Stimulated activated naive CD8-positive, alpha-beta T cell treated with anti-CD3 and anti-CD28 coated beads, Interleukin-15, amount 100 ng/mL, for 72 hours (primary cell): ENCODE data around the gene CCNE1.
A peak's percentile ranks its signal among the peaks of the same experiment; 100 is the strongest.
"Not testable (repeated sequence)": the region's sequence is repeated elsewhere in the genome, so short reads cannot be mapped to it uniquely, and the experiment has no call there.

Source experiments
- ATAC-seq: fragments of 150-1000 bp; cut with Tn5 transposase; 2 replicates; pipeline ENCODE4 v1.10.0; 2021; ENCODE audit warnings: mild to moderate bottlenecking, moderate library complexity
- DNase-seq, 2 donors: peaks; one replicate each; pipeline ENCODE4 v3.0.0; 2021 to 2022
- H3K27ac Mint-ChIP-seq, 2 donors: one replicate each; pipeline ENCODE4 v1.8.0; 2022; ENCODE audit warnings: mild to moderate bottlenecking in 2 of 2, mixed read lengths in 2 of 2, moderate library complexity in 2 of 2
- H3K27me3 Mint-ChIP-seq: one replicate; pipeline ENCODE4 v1.8.0; 2022; ENCODE audit warnings: mixed read lengths
- H3K4me1 Mint-ChIP-seq: one replicate; pipeline ENCODE4 v1.8.0; 2022; ENCODE audit warnings: mild to moderate bottlenecking, mixed read lengths
- H3K4me3 Mint-ChIP-seq, 2 donors: one replicate each; pipeline ENCODE4 v1.8.0; 2022; ENCODE audit warnings: mild to moderate bottlenecking in 2 of 2, mixed read lengths in 2 of 2, moderate library complexity in 1 of 2
- H3K9me3 Mint-ChIP-seq, 2 donors: one replicate each; pipeline ENCODE4 v1.8.0; 2022; ENCODE audit warnings: mixed read lengths in 2 of 2

CCNE1 gene

DNA sequence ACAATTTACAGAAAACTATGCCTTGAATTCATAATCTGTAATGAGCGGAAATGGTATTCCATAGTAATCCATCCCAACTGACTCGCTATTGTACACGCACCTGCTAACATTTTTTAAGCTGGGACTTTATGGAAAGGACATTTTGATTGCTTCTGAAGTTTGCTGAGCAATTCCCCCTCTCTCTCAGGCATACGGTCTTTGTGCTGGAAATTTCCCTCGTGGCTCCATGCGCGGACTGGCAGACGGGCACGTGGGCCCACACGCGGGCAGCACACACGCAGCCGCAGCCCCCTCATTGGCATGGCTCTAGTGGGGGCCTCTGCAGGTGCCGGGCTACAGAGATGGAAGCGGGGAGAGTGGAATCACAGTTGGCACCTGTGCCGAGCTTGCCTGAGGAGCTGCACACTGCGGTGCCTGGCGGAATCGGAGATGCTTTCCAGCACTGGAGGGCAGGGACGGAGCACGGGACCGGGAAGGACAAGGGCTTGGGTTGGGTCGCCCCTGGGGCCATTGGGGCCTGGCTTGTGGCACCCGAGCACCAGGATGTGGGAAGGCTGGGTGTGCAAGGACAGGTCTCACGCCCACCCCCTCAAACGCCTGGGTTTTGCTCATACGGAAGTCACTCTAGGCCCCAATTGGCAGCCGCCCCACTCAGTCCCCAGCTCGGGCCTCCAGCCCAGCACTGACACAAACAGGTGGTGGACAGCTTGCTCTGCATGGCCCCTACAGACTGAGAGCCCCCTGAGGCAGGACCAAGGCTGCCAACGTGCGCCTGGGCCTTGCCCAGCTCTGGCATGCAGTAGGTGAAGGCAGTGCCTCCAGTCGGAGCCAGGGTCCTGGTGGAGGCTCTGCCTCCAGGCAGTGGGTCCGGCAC, 30.2 kb upstream of the CCNE1 start:
- Mint-ChIP-seq H3K4me3 (no peak overlapping the region), H3K27ac (peak overlapping the region; percentile 55 to 64), H3K4me1 (peaks cover 11% of the 10 kb centered on the region), H3K27me3 (no peaks in the 10 kb centered on the region), H3K9me3 (no peaks in the 10 kb centered on the region)
- DNase-seq, result no peak
- no peak for ATAC-seq

DNA sequence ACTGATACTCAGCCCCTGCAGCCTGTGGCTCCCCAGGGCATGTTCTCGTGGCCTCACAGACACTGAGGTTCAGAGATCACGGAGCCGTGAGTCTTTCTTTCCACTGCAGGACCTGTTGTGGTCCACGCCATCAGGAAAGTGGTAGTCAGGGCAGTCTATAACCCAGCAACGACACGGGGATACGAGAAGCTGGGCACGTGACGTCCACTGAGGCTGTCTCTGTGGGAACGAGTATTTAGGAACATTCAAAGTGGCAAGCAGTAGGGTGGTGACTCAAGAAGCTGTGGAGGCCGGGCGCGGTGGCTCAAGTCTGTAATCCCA, 29.6 kb upstream of the CCNE1 start:
- H3K27ac Mint-ChIP-seq, result no peak overlapping the region
- H3K9me3 Mint-ChIP-seq, result no peaks in the 10 kb centered on the region
- peaks cover 11% of the 10 kb centered on the region for H3K4me1 Mint-ChIP-seq
- H3K4me3 Mint-ChIP-seq, result no peak overlapping the region
- ATAC-seq, result no peak
- H3K27me3 Mint-ChIP-seq, result no peaks in the 10 kb centered on the region
- no peak for DNase-seq

DNA sequence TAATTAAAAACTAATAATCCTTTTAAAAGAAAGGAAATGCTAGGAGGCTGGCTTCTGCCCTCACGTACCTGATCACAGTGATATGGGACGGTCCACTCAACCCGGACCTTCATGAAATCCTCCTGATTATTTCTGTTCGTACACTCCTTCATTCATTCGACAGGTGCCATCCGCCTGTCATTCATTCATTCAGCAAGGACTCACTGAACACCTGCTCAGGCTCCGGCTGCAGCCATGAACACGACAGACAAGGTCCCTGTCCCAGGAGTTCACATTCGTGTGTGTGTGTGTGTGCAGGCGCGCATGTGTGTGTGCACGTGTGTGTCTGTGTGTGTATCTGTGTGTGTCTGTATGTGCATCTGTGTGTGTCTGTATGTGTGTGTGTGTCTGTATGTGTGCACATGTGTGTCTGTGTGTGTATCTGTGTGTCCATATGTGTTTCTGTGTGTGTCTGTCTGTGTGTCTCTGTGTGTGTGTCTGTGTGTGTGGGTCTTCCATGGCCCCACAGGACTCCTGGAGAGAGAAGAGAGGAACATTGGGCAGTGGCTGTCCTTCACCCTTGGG, 28.1 kb upstream of the CCNE1 start:
- peak overlapping the region in 1 of 2 donors; percentile 5 for H3K27ac Mint-ChIP-seq
- DNase-seq (no peak), ATAC-seq (no peak)
- H3K4me1 Mint-ChIP-seq, result peaks cover 11% of the 10 kb centered on the region
- no peak overlapping the region for H3K4me3 Mint-ChIP-seq
- H3K27me3 Mint-ChIP-seq, result no peaks in the 10 kb centered on the region
- no peaks in the 10 kb centered on the region for H3K9me3 Mint-ChIP-seq

DNA sequence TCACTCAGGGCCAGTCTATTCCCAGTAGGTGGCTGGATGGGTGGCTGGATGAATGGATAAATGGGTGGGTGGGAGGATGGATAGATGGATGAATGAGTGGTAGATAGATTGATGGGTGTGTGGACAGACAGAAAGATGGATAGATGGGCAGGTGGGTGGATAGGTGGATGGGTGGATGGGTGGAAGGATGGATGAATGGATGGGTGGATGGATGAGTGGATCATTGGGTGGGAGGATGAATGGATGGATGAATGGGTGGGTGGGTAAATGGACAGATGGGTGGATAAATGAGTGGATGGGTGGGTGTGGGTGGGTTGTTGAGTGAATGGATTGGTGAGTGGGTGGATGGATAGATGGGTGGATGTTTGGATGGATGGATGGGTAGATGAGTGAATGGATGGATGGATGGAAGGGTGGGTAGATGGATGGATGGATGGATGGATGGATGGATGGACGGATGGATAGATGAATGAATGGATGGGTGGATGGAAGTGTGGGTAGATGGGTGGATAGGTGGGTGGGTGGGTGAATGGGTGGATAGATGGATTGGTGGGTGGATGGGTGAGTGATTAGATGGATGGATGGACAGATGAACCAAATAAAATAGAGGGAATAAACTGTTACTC, 27.1 kb upstream of the CCNE1 start:
- Mint-ChIP-seq H3K4me3 (no peak overlapping the region), H3K27ac (no peak overlapping the region), H3K27me3 (no peaks in the 10 kb centered on the region), H3K4me1 (peaks cover 11% of the 10 kb centered on the region), H3K9me3 (no peaks in the 10 kb centered on the region)
- ATAC-seq, result no peak
- no peak for DNase-seq

DNA sequence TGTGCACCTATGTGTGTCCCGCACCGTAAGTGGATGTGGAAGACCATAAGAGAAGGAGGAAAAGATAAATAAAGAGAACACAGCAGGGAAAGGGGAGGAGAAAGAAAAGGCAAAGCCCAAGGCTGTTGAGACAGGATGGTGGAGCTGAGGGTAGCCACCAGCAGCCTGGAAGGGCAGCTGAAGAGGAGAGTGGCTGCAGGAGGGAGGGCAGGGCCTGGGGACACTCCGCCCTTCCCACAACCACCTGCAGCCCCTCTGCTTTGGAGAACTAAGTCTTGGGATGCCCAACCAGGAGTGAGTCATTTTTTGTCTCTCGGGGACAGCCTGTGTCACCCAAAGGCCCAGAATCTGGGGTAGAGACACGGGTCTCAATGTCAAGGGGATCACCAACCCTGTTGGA, 26.4 kb upstream of the CCNE1 start:
- Mint-ChIP-seq H3K27ac (no peak overlapping the region), H3K9me3 (no peaks in the 10 kb centered on the region), H3K4me1 (peaks cover 5% of the 10 kb centered on the region), H3K27me3 (no peaks in the 10 kb centered on the region), H3K4me3 (no peak overlapping the region)
- DNase-seq (no peak), ATAC-seq (no peak)

DNA sequence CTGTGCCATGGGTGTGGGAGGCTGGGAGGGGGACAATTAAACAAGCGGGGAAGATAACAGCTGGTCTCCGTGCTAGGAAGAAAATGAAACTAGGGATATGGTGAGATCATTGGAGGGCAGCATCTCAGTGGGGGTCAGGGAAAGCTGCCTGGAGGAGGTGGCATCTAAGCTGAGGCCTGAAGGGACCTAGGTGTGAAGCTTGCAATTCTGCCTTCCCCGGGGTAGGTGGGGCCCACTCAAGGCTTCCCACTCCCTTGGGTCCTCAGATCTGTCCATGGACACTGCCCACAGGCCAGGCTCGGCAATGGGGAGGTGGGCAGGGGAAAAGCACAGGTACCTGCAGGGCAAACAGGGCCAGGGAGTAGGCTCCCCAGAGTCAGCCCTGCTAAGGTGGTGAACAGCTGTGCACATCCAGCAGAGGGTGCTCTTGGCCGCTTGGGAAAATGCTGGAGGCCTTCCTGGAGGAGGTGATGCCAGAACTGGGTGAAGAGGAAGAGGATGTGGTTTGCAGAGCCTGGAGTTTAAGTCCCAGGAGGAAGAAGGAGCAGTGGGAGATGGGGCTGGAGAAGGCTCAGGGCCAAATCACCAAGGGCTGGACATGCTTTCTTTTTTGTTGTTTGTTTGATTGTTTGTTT, 25.7 kb upstream of the CCNE1 start:
- ATAC-seq, result peak; percentile 37
- H3K4me3 Mint-ChIP-seq, result no peak overlapping the region
- DNase-seq, result no peak
- H3K4me1 Mint-ChIP-seq, result peaks cover 5% of the 10 kb centered on the region
- H3K27me3 Mint-ChIP-seq, result no peaks in the 10 kb centered on the region
- H3K27ac Mint-ChIP-seq, result peak overlapping the region in 1 of 2 donors; percentile 21
- H3K9me3 Mint-ChIP-seq, result no peaks in the 10 kb centered on the region

DNA sequence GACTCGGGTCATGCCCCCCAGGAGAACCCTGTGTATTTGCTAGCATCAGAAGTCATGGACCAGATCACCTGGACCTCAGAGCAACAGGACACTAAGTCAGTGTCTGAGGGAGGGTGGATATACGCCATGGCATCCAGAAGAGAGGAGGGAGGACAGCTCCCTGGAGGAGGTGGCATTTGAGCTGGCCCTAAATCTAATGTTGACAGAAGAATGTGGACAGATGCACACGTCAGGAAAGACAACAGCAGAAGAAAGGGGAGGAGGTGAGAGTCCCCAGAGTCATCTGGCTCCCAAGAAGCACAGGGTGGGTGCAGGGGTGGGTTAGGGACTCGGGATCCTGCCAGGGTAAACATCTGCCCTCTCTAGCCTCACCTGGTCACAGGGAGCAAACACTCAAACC, 24.5 kb upstream of the CCNE1 start:
- H3K9me3 Mint-ChIP-seq, result no peaks in the 10 kb centered on the region
- ATAC-seq (no peak), DNase-seq (no peak)
- no peaks in the 10 kb centered on the region for H3K27me3 Mint-ChIP-seq
- peaks cover 5% of the 10 kb centered on the region for H3K4me1 Mint-ChIP-seq
- H3K27ac Mint-ChIP-seq, result no peak overlapping the region
- no peak overlapping the region for H3K4me3 Mint-ChIP-seq

DNA sequence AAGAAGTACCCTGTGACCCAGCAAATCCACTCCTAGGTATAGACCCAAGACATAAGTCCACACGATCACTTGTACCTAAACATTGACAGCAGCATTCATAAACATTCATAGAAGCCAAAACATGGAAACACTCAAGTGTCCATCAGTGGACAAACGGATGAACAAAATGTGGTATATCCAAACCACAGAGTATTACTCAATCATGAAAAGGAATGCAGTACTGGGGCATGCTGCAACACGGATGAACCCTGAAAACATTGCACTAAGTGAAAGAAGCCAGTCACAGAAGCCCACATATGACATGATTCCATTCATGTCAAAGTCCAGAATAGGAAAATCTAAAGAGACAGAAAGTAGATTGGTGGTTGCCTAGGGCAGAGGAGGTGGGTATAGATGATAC, 22.8 kb upstream of the CCNE1 start:
- no peak for DNase-seq
- Mint-ChIP-seq H3K9me3 (peaks cover 0 to 4% of the 10 kb centered on the region in 2 donors), H3K27me3 (no peaks in the 10 kb centered on the region), H3K4me1 (peaks cover 11% of the 10 kb centered on the region), H3K27ac (no peak overlapping the region), H3K4me3 (no peak overlapping the region)
- ATAC-seq, result no peak

DNA sequence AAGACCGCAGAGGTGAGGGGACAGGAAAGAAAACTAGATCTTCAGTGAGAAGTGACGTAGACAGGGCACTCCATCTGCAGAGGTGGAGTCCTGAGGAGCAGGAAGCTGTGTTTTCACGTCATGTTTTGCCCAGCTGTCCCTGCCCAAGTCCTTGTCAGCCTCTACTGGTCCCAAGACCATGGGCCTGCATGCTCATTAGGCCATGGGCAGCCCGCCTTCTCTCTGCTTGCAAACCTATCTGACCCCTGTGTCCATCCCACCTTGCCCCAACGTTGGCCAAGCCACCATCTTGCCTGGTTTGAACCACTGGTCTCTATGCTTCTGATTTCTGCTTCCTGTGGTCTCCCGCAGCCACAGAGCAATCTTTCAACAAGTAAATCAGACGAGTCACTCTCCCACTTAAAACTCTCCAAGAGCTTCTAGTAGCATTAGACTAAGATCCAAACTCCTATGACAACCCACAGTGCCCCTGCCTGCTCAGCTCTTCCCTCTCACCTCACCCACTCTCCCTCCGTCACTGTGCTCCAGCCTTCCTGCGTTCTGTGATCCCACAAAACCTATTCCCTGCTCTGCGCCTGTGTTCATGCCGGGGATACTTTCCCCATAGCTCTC, 18.6 kb upstream of the CCNE1 start:
- Mint-ChIP-seq H3K9me3 (peaks cover 0 to 4% of the 10 kb centered on the region in 2 donors), H3K27ac (peak overlapping the region in 1 of 2 donors; percentile 5), H3K4me1 (peaks cover 17% of the 10 kb centered on the region), H3K4me3 (no peak overlapping the region), H3K27me3 (no peaks in the 10 kb centered on the region)
- DNase-seq (no peak), ATAC-seq (no peak)

DNA sequence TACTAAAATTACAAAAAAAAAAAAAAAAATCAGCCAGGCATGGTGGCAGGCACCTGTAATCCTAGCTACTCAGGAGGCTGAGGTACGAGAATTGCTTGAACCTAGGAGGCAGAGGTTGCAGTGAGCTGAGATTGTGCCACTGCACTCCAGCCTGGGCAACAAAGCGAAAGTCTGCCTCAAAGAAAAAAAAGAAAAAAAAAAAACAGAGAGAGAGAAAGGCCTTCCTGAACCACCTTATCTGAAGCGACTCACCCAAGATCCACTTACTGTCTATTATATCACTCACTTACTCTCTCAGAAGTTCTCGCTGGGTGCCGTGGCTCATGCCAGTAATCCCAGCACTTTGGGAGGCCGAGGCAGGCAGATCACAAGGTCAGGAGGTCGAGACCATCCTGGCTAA, 17.3 kb upstream of the CCNE1 start:
- not testable (repeated sequence) for H3K4me3 Mint-ChIP-seq, H3K9me3 Mint-ChIP-seq, H3K27me3 Mint-ChIP-seq, H3K27ac Mint-ChIP-seq, ATAC-seq, DNase-seq
- peaks cover 17% of the 10 kb centered on the region for H3K4me1 Mint-ChIP-seq

DNA sequence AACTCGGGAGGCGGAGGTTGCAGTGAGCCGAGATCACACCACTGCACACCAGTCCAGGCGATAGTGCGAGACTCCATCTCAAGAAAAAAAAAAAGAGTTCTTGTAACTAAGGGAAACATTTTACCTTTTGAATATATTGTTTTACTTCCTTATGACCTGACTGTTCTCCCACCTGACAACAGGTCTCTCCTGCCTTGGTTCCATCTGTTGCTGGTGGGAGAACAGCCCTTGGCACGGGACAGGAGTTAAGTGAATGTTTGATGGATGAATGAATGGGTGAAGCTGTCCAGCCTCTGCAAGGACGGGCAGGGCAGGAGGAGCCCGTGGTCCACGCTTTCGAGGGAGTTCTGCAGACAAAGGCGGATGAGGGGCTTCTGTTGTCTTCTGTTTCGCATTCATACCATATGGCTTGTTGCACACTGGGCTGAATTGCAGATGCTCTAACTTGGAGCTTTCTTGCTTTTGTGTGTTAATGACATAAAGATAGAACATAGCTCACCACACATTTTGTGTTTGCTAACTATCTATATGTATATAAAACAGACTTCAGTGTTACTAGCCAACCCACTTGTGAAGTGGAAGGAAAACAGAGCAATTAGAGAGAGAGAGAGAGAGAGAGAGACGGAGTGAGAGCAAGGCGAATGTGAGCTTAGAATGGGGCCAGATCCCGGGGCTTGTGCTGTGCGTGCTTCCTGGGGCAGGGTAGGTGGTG, 16.2 kb upstream of the CCNE1 start:
- DNase-seq (no peak), ATAC-seq (no peak)
- Mint-ChIP-seq H3K27me3 (no peaks in the 10 kb centered on the region), H3K4me1 (peaks cover 17% of the 10 kb centered on the region), H3K4me3 (no peak overlapping the region), H3K9me3 (peaks cover 0 to 4% of the 10 kb centered on the region in 2 donors), H3K27ac (peak overlapping the region in 1 of 2 donors; percentile 61)

DNA sequence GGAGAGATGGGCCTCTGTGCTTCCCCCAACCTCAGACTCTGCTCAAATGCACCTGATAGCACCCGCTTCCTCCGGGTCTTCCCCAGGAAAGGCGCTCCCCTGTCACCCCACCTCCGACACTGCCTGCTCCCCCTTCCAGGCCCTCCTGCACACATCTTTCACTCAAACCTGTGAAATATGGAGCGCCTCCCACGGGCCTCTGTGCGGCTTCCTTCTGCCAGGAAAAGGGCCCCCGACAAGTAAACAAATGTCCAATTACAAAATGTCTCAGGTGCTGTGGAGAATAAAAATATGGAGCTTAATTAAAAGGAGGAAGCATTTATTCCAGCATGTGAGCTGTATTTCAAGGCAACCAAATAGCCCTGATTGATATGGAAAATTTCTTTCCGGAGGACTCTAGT, 15.6 kb upstream of the CCNE1 start:
- H3K4me3 Mint-ChIP-seq, result no peak overlapping the region

DNA sequence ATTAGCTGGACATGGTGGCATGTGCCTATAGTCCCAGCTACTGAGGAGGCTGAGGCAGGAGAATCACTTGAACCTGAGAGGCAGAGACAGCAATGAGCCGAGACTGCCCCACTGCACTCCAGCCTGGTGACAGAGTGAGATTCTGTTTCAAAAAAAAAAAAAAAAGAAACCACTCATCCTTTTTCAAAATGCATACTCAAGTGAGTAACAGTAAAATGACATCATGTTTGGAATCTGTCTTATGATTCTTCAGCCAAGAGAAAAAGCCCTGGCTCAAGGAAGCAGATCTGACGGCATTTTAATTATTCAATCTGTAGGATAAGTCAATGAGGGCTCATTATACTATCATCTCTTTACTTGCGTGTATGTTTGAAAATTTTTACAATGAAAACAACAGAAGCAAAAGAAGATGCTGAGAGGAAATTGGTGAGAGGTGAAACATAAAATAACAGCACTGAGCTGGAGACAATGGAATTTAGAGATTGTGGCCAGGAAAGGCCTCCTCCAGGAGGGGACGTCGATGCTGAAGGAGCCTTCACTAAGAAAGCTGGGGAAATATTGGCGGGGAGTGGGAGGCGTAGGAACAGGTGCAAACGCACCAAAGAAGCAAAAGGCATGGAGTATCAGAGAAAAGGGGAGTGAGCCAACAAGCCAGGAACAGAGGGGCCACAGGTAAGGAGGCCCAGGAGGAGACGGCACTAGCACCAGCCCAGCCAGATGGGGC, 12.9 kb upstream of the CCNE1 start:
- DNase-seq (no peak), ATAC-seq (no peak)
- Mint-ChIP-seq H3K4me1 (peaks cover 11% of the 10 kb centered on the region), H3K27ac (peak overlapping the region in 1 of 2 donors; percentile 83), H3K9me3 (no peaks in the 10 kb centered on the region), H3K27me3 (no peaks in the 10 kb centered on the region), H3K4me3 (no peak overlapping the region)

More for the DNA sequence above, 15.6 kb upstream of the CCNE1 start:
- peak overlapping the region in 1 of 2 donors; percentile 57 for H3K27ac Mint-ChIP-seq
- peaks cover 0 to 4% of the 10 kb centered on the region in 2 donors for H3K9me3 Mint-ChIP-seq
- ATAC-seq, result no peak
- H3K27me3 Mint-ChIP-seq, result no peaks in the 10 kb centered on the region
- no peak for DNase-seq
- peaks cover 17% of the 10 kb centered on the region for H3K4me1 Mint-ChIP-seq

DNA sequence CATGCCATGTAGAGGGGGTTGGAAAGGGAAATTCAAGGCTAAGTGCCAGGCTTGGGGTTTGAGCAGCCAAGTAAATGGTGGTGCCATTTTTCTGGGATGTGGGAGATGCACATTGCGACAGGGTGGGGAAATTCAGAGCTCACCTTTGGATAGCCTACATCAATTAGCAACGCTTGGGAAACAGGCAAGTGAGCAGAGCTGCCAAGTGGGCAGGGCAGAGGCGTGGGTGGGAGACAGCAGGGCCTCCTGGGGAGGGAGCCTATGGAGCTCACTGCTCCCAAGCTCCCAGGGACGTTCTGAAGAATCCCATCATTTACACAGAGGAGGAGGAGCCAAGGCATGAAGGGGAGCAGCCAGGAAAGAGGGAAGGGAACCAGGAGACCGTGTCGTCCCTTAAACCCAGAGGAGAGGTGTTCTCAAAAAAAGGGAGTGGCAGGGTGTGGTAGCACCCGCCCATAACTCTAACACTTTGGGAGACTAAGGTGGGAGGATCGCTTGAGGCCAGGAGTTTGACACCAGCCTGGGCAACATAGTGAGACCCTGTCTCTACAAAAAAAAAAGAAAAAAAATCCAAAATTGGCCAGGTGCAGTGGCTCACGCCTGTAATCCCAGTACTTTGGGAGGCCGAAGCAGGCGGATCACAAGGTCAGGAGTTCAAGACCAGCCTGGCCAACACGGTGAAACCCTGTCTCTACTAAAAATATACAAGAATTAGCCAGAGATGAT, 11.5 kb upstream of the CCNE1 start:
- H3K9me3 Mint-ChIP-seq, result no peaks in the 10 kb centered on the region
- ATAC-seq (no peak), DNase-seq (no peak)
- peaks cover 19% of the 10 kb centered on the region for H3K4me1 Mint-ChIP-seq
- H3K27me3 Mint-ChIP-seq, result no peaks in the 10 kb centered on the region
- no peak overlapping the region for H3K27ac Mint-ChIP-seq
- no peak overlapping the region for H3K4me3 Mint-ChIP-seq
